Keratinocyte (primary cell): ENCODE measurements around the gene GRB2. TPM values are rescaled to one million over a fixed set of nuclear protein-coding genes. Genes with fewer than 3 reads are reported as not detected.

Source experiments
- DNase-seq: peaks from one replicate; pipeline ENCODE4 v3.0.0-alpha.2; 2011; ENCODE audit warnings: low read depth, missing footprints, low spot score
- FAIRE-seq: peaks from 2 replicates; lab custom pipeline; 2011; peaks lifted over from hg19 to GRCh38; lab: Jason Lieb, UNC
- H2AFZ ChIP-seq: 2 replicates; pipeline ENCODE4 v1.6.0; 2012; ENCODE audit warnings: low read length, control low read depth, inconsistent platforms; ENCODE audit not compliant: control insufficient read depth
- H3K27ac ChIP-seq: 2 replicates; pipeline ENCODE4 v1.5.1; 2011; ENCODE audit warnings: low read length; ENCODE audit not compliant: control insufficient read depth, insufficient read depth
- H3K27me3 ChIP-seq: 3 replicates; pipeline ENCODE4 v1.6.0; 2011; ENCODE audit warnings: low read length; ENCODE audit not compliant: control insufficient read depth, insufficient read depth; ENCODE audit errors: extremely low read depth
- H3K36me3 ChIP-seq, 2 experiments: 2 replicates in 1 of 2; 3 replicates in 1 of 2; pipeline ENCODE4 v1.5.1; 2011; ENCODE audit warnings: low read length in 2 of 2, mild to moderate bottlenecking in 1 of 2; ENCODE audit not compliant: control insufficient read depth in 2 of 2, insufficient read depth in 2 of 2; ENCODE audit errors: extremely low read depth in 1 of 2
- H3K4me1 ChIP-seq: 3 replicates; pipeline ENCODE4 v1.5.1; 2011; ENCODE audit warnings: low read length; ENCODE audit not compliant: control insufficient read depth, insufficient read depth; ENCODE audit errors: extremely low read depth
- H3K4me2 ChIP-seq: 3 replicates; pipeline ENCODE4 v1.6.0; 2011; ENCODE audit warnings: low read depth, low read length; ENCODE audit not compliant: control insufficient read depth, insufficient read depth; ENCODE audit errors: extremely low read depth
- H3K4me3 ChIP-seq, 3 experiments: fragments of 200-600 bp in 1 of 3; sonication (generic) in 1 of 3; 2 replicates in 2 of 3; 3 replicates in 1 of 3; pipeline ENCODE4 v1.5.1; 2011 to 2016; ENCODE audit warnings: low read length in 3 of 3, mild to moderate bottlenecking in 3 of 3, control low read depth in 2 of 3, inconsistent platforms in 1 of 3, low read depth in 1 of 3, mixed read lengths in 1 of 3, mixed run types in 1 of 3, moderate library complexity in 1 of 3; ENCODE audit not compliant: control insufficient read depth in 2 of 3, insufficient read depth in 2 of 3; ENCODE audit errors: extremely low read depth in 1 of 3
- H3K79me2 ChIP-seq: 2 replicates; pipeline ENCODE4 v1.6.0; 2012; ENCODE audit warnings: low read length; ENCODE audit not compliant: control insufficient read depth, insufficient read depth
- H3K9ac ChIP-seq: 3 replicates; pipeline ENCODE4 v1.6.0; 2011; ENCODE audit warnings: low read length; ENCODE audit not compliant: control insufficient read depth, insufficient read depth; ENCODE audit errors: extremely low read depth
- H3K9me1 ChIP-seq: 3 replicates; pipeline ENCODE4 v1.6.0; 2011; ENCODE audit warnings: low read length; ENCODE audit not compliant: control insufficient read depth, insufficient read depth; ENCODE audit errors: extremely low read depth
- H3K9me3 ChIP-seq: 2 replicates; pipeline ENCODE4 v1.5.1; 2012; ENCODE audit warnings: low read depth, low read length; ENCODE audit not compliant: control insufficient read depth
- H4K20me1 ChIP-seq: 3 replicates; pipeline ENCODE4 v1.6.0; 2011; ENCODE audit warnings: low read length; ENCODE audit not compliant: control insufficient read depth, insufficient read depth; ENCODE audit errors: extremely low read depth
- EZH2 ChIP-seq: IDR thresholded peaks from one replicate; pipeline ENCODE4 v1.6.1; 2012; ENCODE audit warnings: inconsistent platforms, mild to moderate bottlenecking, low read length, moderate library complexity
- dilution Hi-C: fragments of 300-500 bp; cut with MboI; formaldehyde crosslinking; loops from one replicate; pipeline ENCODE4 v1.7.0; 2020; ENCODE audit warnings: low sequenced_read_pairs; ENCODE audit not compliant: extremely low pct_ligation_motif_present
- polyA plus RNA-seq, 5 experiments: library from polyadenylated mRNA; depleted of rRNA in 3 of 5; stranded (reverse) in 3 of 5; stranded (forward) in 1 of 5; unstranded in 1 of 5; fragments of >200 nt; gene quantifications; 1 replicate in 1 of 5; 2 replicates in 3 of 5; 3 replicates in 1 of 5; pipeline versions ENCODE4 v1.2.1 to v1.2.3, GENCODE V29; 2011 to 2012; ENCODE audit warnings: missing spikeins in 2 of 5, low read depth in 1 of 5, low replicate concordance in 1 of 5
- TF ChIP-seq, protein P1 (sequence below), 3 experiments: IDR thresholded peaks in 1 of 3; conservative IDR thresholded peaks in 1 of 3; optimal IDR thresholded peaks in 1 of 3; 2 replicates in 2 of 3; 3 replicates in 1 of 3; pipeline versions ENCODE3 to v1.5.1; 2011; ENCODE audit warnings: low read length in 3 of 3, mild to moderate bottlenecking in 3 of 3, moderate library complexity in 2 of 3, control low read depth in 1 of 3, inconsistent platforms in 1 of 3; ENCODE audit not compliant: insufficient read depth in 2 of 3; ENCODE audit errors: extremely low read depth in 1 of 3

GRB2 gene
- polyA plus RNA-seq, 1 donor (not counting 4 experiments of a cell fraction or from before 2014, with no cell fraction given): 62.0 TPM

DNA sequence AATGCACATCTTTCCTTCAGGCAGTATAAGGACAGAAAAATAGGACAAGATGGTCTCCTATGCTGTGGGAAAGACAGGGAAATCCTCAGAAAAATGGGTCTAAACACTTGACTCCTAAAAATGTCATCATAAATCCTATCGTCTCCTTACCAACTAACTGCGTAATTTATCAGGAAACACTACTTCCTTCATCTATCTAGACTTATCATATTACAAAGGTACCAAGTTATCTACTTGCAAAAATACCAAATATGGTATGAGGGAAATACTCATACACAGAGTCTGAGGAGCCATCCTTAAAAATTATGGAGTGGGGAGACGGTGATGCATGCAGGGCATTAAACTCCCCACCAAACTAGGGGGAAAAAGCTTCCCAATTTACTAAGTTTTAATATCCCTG lies 44.1 kb downstream of the GRB2 start:
- H4K20me1 ChIP-seq: peaks cover 19% of the 10 kb centered on the region
- dilution Hi-C loops: no loop called here
- H3K4me2 ChIP-seq: no peak overlapping the region
- no peak for DNase-seq
- peaks cover 5% of the 10 kb centered on the region for H3K9me1 ChIP-seq
- no peak overlapping the region for H3K27ac ChIP-seq
- no peak for FAIRE-seq
- TF ChIP-seq, protein P1, sequence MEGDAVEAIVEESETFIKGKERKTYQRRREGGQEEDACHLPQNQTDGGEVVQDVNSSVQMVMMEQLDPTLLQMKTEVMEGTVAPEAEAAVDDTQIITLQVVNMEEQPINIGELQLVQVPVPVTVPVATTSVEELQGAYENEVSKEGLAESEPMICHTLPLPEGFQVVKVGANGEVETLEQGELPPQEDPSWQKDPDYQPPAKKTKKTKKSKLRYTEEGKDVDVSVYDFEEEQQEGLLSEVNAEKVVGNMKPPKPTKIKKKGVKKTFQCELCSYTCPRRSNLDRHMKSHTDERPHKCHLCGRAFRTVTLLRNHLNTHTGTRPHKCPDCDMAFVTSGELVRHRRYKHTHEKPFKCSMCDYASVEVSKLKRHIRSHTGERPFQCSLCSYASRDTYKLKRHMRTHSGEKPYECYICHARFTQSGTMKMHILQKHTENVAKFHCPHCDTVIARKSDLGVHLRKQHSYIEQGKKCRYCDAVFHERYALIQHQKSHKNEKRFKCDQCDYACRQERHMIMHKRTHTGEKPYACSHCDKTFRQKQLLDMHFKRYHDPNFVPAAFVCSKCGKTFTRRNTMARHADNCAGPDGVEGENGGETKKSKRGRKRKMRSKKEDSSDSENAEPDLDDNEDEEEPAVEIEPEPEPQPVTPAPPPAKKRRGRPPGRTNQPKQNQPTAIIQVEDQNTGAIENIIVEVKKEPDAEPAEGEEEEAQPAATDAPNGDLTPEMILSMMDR (optimal IDR thresholded peaks at IDR 0.05 in 1 of 3, IDR thresholded peaks at IDR 0.05 in 1 of 3, conservative IDR thresholded peaks at IDR 0.05 in 1 of 3; ENCODE audit: extremely low read depth in 1 of 3, insufficient read depth in 2 of 3, low read length in 3 of 3): no peak
- no peak for TF ChIP-seq EZH2
- H3K9ac ChIP-seq: no peak overlapping the region
- H3K4me1 ChIP-seq: peaks cover 25% of the 10 kb centered on the region
- peaks cover 0 to 2% of the 10 kb centered on the region in 2 experiments for H3K36me3 ChIP-seq
- H3K79me2 ChIP-seq: peaks cover 91% of the 10 kb centered on the region
- no peaks in the 10 kb centered on the region for H3K27me3 ChIP-seq
- H3K4me3 ChIP-seq: no peak overlapping the region
- no peak overlapping the region for H2AFZ ChIP-seq
- no peaks in the 10 kb centered on the region for H3K9me3 ChIP-seq

DNA sequence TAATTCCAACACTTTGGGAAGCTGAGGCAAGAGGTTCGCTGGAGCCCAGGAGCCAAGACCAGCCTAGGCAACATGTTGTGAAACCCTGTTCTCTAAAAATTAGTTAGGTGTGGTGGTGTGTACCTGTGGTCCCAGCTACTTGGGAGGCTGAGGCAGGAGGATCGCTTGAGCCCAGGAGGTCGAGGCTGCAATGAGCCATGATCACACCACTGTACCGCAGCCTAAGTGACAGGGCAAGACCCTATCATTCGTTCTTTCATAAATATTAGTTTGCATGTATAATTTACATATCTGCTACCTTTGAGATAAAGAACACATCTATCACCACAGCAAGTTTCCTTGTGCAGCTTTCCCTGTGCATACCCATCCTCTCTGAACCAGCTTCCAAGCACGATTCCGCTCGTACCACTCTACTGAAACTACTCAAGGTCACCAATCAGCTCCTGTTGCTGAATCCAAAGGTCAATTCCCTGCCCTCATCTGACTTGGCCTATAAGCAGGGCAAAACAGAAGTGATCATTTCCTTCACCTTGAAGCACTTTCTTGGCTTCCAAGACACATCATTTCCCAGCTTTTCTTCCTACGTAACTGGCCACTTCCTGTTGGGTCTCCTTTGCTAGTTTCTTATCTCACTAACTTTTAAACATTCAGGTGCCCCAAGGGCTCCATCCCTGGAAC lies 49.1 kb downstream of the GRB2 start:
- H3K27ac ChIP-seq: no peak overlapping the region
- H3K4me1 ChIP-seq: peaks cover 13% of the 10 kb centered on the region
- TF ChIP-seq, protein P1 (optimal IDR thresholded peaks at IDR 0.05 in 1 of 3, IDR thresholded peaks at IDR 0.05 in 1 of 3, conservative IDR thresholded peaks at IDR 0.05 in 1 of 3; ENCODE audit: extremely low read depth in 1 of 3, insufficient read depth in 2 of 3, low read length in 3 of 3): no peak
- no peak for TF ChIP-seq EZH2
- peaks cover 5% of the 10 kb centered on the region for H4K20me1 ChIP-seq
- dilution Hi-C loops: no loop called here
- no peaks in the 10 kb centered on the region for H3K27me3 ChIP-seq
- FAIRE-seq: no peak
- H3K4me3 ChIP-seq: no peak overlapping the region
- H3K9me3 ChIP-seq: no peaks in the 10 kb centered on the region
- peaks cover 0 to 2% of the 10 kb centered on the region in 2 experiments for H3K36me3 ChIP-seq
- no peak overlapping the region for H3K4me2 ChIP-seq
- H3K79me2 ChIP-seq: peaks cover 75% of the 10 kb centered on the region
- DNase-seq: no peak
- H3K9ac ChIP-seq: no peak overlapping the region
- no peak overlapping the region for H2AFZ ChIP-seq
- peaks cover 2% of the 10 kb centered on the region for H3K9me1 ChIP-seq
